SK-N-SH (cell line): ENCODE measurements around the gene MYCBPAP.

Source experiments
- GABPA ChIP-seq: IDR thresholded peaks from 2 replicates; pipeline ENCODE4 v1.4.0; 2012; ENCODE audit warnings: low read depth, mild to moderate bottlenecking
- RFX5 ChIP-seq: IDR thresholded peaks from 2 replicates; pipeline ENCODE4 v1.6.1; 2012; ENCODE audit warnings: mild to moderate bottlenecking, improper control_type of control experiment, low read length
- TF ChIP-seq, protein P1 (sequence below): IDR thresholded peaks from 2 replicates; pipeline ENCODE4 v1.4.0; 2012; ENCODE audit warnings: low read depth

GRCh38 chr17:50562242-50563091 lies 54.2 kb downstream of the MYCBPAP start:
- TF ChIP-seq, protein P1, sequence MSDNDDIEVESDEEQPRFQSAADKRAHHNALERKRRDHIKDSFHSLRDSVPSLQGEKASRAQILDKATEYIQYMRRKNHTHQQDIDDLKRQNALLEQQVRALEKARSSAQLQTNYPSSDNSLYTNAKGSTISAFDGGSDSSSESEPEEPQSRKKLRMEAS: no peak
- TF ChIP-seq GABPA: no peak
- no peak for TF ChIP-seq RFX5
